ENCODE measurements around the gene HECTD4. TPM values are rescaled to one million over a fixed set of nuclear protein-coding genes. Genes with fewer than 3 reads are reported as not detected.

The HECTD4 gene
- total and polyA plus RNA-seq, 2 experiments from 2014 or later = 25.7 to 36.9 TPM

GRCh38 chr12:112164011-112164660, 218.1 kb downstream of the HECTD4 start:
- DNase-seq (ENCODE audit: low spot score) (no peak), ATAC-seq (peak; percentile 18)
- H3K36me3 Mint-ChIP-seq (ENCODE audit: low read depth) = peaks cover 36% of the 10 kb centered on the region
- no peak overlapping the region for H3K27ac ChIP-seq (ENCODE audit: low read depth)
- no peak overlapping the region for H3K4me3 Mint-ChIP-seq
- no peaks in the 10 kb centered on the region for H3K4me1 ChIP-seq (ENCODE audit: insufficient read depth)
- H3K79me2 ChIP-seq (replicated peaks; ENCODE audit: insufficient read depth) = no peaks in the 10 kb centered on the region
- H4K20me1 ChIP-seq (replicated peaks; ENCODE audit: insufficient read depth) = no peaks in the 10 kb centered on the region
- no peaks in the 10 kb centered on the region for H3K27me3 ChIP-seq (ENCODE audit: insufficient read depth)
- H3K27me3 Mint-ChIP-seq (ENCODE audit: insufficient read depth, low read depth, poor library complexity) = peaks cover 12% of the 10 kb centered on the region
- H3K9me2 ChIP-seq (ENCODE audit: insufficient read depth) = no peaks in the 10 kb centered on the region
- H3K36me3 ChIP-seq (ENCODE audit: insufficient read depth) = no peaks in the 10 kb centered on the region
- H3K4me3 ChIP-seq = no peak overlapping the region
- H3K4me1 Mint-ChIP-seq = no peaks in the 10 kb centered on the region
- H3K27ac Mint-ChIP-seq = no peak overlapping the region
- no peak overlapping the region for H2AFZ ChIP-seq
- H3F3A ChIP-seq (replicated peaks; ENCODE audit: low read depth) = no peaks in the 10 kb centered on the region
- peaks cover 8% of the 10 kb centered on the region for H3K9me3 Mint-ChIP-seq
- H3K4me2 ChIP-seq = no peak overlapping the region
- no peak for TF ChIP-seq POLR2AphosphoS5 (IDR thresholded peaks at IDR 0.05; ENCODE audit: low read depth)

GRCh38 chr12:112163471-112163991, 218.7 kb downstream of the HECTD4 start:
- no peaks in the 10 kb centered on the region for H4K20me1 ChIP-seq (replicated peaks; ENCODE audit: insufficient read depth)
- H3K27ac ChIP-seq (ENCODE audit: low read depth) = no peak overlapping the region
- peaks cover 42% of the 10 kb centered on the region for H3K36me3 Mint-ChIP-seq (ENCODE audit: low read depth)
- H3K4me1 Mint-ChIP-seq = no peaks in the 10 kb centered on the region
- H3K4me2 ChIP-seq = no peak overlapping the region
- no peaks in the 10 kb centered on the region for H3K79me2 ChIP-seq (replicated peaks; ENCODE audit: insufficient read depth)
- TF ChIP-seq, protein P1, sequence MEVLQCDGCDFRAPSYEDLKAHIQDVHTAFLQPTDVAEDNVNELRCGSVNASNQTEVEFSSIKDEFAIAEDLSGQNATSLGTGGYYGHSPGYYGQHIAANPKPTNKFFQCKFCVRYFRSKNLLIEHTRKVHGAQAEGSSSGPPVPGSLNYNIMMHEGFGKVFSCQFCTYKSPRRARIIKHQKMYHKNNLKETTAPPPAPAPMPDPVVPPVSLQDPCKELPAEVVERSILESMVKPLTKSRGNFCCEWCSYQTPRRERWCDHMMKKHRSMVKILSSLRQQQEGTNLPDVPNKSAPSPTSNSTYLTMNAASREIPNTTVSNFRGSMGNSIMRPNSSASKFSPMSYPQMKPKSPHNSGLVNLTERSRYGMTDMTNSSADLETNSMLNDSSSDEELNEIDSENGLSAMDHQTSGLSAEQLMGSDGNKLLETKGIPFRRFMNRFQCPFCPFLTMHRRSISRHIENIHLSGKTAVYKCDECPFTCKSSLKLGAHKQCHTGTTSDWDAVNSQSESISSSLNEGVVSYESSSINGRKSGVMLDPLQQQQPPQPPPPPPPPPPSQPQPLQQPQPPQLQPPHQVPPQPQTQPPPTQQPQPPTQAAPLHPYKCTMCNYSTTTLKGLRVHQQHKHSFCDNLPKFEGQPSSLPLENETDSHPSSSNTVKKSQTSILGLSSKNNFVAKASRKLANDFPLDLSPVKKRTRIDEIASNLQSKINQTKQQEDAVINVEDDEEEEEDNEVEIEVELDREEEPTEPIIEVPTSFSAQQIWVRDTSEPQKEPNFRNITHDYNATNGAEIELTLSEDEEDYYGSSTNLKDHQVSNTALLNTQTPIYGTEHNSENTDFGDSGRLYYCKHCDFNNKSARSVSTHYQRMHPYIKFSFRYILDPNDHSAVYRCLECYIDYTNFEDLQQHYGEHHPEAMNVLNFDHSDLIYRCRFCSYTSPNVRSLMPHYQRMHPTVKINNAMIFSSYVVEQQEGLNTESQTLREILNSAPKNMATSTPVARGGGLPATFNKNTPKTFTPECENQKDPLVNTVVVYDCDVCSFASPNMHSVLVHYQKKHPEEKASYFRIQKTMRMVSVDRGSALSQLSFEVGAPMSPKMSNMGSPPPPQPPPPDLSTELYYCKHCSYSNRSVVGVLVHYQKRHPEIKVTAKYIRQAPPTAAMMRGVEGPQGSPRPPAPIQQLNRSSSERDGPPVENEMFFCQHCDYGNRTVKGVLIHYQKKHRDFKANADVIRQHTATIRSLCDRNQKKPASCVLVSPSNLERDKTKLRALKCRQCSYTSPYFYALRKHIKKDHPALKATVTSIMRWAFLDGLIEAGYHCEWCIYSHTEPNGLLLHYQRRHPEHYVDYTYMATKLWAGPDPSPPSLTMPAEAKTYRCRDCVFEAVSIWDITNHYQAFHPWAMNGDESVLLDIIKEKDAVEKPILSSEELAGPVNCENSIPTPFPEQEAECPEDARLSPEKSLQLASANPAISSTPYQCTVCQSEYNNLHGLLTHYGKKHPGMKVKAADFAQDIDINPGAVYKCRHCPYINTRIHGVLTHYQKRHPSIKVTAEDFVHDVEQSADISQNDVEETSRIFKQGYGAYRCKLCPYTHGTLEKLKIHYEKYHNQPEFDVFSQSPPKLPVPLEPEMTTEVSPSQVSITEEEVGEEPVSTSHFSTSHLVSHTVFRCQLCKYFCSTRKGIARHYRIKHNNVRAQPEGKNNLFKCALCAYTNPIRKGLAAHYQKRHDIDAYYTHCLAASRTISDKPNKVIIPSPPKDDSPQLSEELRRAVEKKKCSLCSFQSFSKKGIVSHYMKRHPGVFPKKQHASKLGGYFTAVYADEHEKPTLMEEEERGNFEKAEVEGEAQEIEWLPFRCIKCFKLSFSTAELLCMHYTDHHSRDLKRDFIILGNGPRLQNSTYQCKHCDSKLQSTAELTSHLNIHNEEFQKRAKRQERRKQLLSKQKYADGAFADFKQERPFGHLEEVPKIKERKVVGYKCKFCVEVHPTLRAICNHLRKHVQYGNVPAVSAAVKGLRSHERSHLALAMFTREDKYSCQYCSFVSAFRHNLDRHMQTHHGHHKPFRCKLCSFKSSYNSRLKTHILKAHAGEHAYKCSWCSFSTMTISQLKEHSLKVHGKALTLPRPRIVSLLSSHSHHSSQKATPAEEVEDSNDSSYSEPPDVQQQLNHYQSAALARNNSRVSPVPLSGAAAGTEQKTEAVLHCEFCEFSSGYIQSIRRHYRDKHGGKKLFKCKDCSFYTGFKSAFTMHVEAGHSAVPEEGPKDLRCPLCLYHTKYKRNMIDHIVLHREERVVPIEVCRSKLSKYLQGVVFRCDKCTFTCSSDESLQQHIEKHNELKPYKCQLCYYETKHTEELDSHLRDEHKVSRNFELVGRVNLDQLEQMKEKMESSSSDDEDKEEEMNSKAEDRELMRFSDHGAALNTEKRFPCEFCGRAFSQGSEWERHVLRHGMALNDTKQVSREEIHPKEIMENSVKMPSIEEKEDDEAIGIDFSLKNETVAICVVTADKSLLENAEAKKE (CRISPR knock-in tag; IDR thresholded peaks at IDR 0.05) = no peak
- TF ChIP-seq CTCF (conservative IDR thresholded peaks at IDR 0.05; ENCODE audit: low read depth in 2 of 2) (no peak), NANOG (IDR thresholded peaks at IDR 0.05; ENCODE audit: borderline replicate concordance) (no peak), ETS1 (IDR thresholded peaks at IDR 0.05) (no peak), EZH2phosphoT487 (IDR thresholded peaks at IDR 0.05; ENCODE audit: unreplicated experiment) (no peak), ZNF331 (CRISPR knock-in tag; IDR thresholded peaks at IDR 0.05; ENCODE audit: low read depth) (no peak), STAT1 (IDR thresholded peaks at IDR 0.05; ENCODE audit: unreplicated experiment) (no peak), EZH2 (IDR thresholded peaks at IDR 0.05; ENCODE audit: low read depth, unreplicated experiment) (no peak), JUNB (IDR thresholded peaks at IDR 0.05; ENCODE audit: unreplicated experiment) (no peak), CREB1 (CRISPR knock-in tag; IDR thresholded peaks at IDR 0.05; ENCODE audit: low read depth) (no peak), ZNF114 (CRISPR knock-in tag; IDR thresholded peaks at IDR 0.05) (no peak)
- H3K36me3 ChIP-seq (ENCODE audit: insufficient read depth) = no peaks in the 10 kb centered on the region
- H2AFZ ChIP-seq = no peak overlapping the region
- no peaks in the 10 kb centered on the region for H3F3A ChIP-seq (replicated peaks; ENCODE audit: low read depth)
- H3K27me3 Mint-ChIP-seq (ENCODE audit: insufficient read depth, low read depth, poor library complexity) = peaks cover 10% of the 10 kb centered on the region
- DNase-seq (ENCODE audit: low spot score) = no peak
- no peaks in the 10 kb centered on the region for H3K9me2 ChIP-seq (ENCODE audit: insufficient read depth)
- H3K4me3 ChIP-seq = no peak overlapping the region
- no peaks in the 10 kb centered on the region for H3K27me3 ChIP-seq (ENCODE audit: insufficient read depth)
- no peak overlapping the region for H3K27ac Mint-ChIP-seq
- no peaks in the 10 kb centered on the region for H3K4me1 ChIP-seq (ENCODE audit: insufficient read depth)
- H3K9me3 Mint-ChIP-seq = peaks cover 14% of the 10 kb centered on the region
- H3K4me3 Mint-ChIP-seq = no peak overlapping the region
- no peak for ATAC-seq

Measured in GM23338 (cell line).